Inflammatory macrophage treated with lipopolysaccharide for 4 hours (primary cell): ENCODE measurements around the gene PGC.
A peak's percentile ranks its signal among the peaks of the same experiment; 100 is the strongest.

Source experiments
- DNase-seq: peaks from one replicate; pipeline ENCODE4 v3.0.0-alpha.2; 2020

Gene PGC

DNA sequence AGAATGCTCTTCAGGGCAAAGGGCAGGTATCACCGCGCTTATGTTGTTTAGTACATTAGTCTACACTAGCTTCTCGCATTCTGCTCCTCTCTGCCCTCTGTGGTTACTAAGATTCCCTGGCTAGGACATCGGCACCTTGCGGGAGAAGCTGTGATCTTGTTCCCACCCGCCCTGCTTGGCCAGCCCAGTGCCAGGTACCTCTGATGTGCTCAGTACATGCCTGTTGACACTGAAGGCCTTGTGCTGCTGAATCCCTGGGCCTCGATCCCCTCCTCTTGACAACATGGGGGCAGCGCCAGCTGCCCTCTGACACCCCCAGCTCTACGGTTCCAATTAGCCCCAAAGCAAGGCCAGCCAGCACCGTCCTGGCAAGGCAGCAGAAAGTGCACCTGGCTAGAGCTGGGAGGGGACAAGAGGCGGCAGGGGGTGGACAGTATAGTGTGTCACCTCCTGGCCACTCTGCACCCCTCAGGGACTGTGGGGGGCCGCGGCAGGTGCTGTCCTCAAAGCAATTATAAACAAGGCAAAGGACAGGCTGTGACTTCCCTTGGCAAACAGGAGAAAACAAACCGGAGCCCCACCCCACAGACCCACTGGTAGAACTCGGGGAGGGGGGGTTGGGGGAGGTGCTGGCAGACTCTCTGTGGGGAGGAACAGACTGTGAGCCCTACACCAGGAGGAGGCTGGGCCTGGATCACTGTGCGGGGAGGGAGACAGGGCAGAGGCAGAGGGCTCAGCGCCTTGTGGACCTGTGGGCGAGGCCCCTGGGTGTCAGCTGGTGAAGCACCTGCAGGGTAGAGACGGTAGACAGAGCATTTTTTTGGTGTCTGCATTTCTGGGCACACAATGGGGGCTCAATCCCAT, 18.9 kb downstream of the PGC start:
- DNase-seq: no peak

DNA sequence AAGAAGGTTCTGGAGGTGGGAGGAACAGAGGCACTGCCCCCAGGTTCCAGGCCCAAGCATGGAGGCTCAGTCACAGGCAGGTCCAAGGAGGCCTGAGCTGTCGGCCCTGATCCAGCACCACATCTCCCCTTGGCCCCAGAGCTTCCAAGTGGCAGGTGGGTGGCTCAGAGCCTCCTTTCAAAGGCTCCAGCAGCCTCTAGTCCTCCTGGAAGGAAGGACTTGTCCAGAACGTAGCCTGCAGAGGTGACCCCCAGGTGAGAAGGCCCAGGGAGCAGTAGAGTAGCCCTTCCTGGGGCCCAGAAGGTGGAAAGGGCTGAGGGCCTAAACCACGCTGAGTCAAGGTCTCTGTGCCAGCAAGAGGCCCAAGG, 19.5 kb downstream of the PGC start:
- no peak for DNase-seq

DNA sequence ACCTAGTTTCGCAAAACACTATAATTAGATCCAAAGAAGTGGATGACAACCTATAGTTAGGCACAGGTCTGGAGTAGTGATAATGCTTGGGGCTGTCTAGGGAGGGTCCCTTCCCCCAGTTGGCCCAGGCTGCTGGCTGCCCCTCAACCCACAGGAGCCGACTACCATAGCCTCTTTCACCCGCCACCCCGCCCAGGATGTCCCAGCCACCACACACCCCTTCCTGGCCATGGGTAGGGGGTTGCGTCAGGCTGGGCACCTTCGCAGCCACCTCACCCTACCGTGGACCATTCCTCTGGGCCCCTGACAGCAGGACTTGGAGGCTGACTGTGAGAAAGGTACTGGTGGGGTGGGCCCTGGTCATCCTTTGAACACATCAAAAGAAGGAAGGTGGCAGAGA, 20.3 kb downstream of the PGC start:
- DNase-seq: no peak

DNA sequence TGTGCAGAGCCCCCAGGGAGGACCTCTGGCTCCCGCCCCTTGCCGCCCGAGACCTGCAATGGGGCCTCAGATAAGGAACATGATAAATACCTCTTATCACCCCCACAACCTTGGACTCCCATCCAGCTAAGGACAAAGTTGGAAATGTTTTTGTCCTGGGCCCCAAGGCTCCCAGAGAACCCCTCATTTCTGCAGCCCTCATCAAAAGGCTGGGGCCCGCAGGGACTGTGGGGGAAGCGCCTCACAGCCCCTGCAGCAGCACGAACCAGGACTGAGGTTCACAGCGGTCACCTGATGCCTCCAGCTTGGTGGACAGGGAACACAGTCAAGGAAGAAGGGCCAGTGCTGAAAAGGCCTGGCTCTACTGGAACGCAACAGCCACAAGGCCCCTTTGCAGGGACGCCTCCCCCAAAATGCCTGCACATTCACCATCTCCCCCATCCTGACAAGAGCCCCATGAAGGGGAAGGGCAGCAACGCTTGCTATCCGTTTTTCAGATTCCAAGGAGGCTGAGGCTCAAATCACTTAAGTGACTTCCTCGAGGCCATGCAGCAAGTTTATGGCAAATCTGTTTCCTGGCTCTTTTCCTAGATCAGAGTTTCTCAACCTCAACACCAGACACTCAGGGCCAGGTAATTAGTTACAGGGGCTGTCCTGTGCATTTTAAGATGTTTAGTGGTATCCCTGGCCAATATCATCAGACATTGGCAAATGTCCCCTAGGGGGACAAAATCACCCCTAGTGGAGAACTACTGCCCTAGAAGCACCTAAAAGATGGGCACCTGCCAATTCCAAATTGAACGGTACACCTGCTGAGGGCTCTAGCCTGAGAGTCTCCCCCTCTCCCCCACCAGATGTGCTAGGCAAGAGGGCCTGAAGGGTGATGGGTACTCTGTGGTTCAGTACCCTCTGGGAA, 22.4 kb downstream of the PGC start:
- DNase-seq: no peak

DNA sequence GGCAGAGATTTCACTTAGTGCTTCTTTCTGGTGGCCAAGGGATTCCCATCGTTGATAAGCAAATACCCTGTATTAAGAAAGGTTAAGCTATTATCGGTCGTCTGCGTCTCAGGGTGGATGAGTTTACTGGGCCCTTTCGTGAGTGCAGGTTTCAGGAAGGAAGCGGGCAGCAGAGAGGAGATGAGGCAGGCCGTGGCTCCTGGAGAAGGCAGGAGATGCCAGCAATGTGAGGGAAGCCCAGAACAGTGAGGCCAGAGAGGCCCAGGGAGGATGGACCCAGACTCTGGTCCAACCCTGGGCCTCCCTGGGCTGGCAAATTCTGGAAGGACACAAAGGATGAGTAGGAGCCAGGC, 23.0 kb downstream of the PGC start:
- no peak for DNase-seq

DNA sequence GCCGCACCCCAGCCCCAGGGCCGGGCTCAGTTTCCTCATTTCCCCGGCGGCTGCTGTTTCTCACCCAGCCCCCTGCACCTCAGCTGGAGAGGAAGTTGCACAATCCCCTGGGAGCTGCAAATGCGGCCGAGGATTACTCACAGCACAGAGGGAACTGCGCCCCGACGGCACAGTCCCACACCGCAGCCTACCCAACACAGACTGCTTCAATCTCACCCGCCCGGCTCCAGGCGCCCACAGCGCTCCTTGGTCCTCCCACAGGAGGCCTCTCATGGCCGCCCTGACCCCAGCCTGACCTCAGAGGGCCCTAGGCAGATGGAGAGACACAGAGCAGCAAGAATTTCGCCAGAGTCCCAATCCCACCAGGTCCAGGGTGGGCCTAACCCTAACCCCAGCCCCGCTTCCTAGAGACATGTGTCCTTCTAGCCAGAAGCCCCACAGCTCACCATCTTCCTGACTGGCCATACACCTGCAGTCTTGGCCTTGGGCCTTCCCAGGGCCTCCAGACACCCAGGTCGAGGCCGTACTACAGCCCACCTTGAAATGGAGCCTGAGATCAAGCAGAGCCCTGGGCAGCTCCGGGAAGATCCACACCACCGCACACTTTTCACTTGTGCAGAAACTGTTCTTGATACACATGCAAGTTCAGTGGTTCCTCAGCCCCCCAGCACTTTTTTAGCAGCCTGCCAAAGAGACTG, 23.5 kb downstream of the PGC start:
- DNase-seq: peak; percentile 97

DNA sequence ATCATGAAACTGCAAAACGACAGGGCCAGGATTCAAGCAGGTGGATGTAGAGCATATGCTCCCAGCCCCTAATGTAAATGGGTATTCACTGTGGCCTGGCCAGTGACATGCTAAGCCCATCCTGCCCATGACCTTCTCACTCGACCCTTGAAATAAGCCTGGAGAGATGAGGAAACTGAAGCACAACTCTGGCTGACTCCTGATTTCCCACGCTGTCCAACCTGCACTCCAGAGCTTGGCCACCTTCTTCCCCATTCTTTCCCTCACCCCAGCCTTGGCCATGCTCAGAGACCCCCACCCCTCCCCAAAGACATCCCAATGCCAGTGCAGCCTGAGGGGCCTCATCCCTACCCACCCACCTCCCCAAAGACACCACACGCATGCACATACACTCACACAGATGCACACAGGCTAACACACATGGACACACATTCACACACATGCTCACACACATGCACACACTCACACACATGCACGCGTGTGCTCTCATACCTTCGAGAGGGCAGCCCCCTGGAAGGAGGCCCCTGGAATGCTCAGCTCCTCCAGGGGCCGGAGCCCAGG, 24.1 kb downstream of the PGC start:
- DNase-seq: peak; percentile 32

DNA sequence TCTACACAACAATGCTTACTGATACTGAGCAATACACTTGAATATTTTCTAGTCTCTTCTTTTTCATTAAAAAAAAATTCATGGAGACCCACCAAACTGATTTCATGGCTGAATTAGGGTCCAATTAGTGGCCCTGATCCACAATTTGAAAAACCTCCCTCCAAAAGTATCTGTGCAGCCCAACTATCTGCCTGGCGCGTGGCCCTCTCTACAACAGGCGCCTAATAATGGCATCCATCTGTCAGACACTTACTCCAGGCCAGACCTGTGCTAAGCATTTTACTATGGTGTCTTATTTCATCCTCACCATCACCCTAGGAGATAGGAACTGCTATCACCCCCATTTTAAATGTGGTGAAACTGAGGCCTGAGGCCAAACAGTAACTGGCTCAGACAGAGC, 25.8 kb downstream of the PGC start:
- DNase-seq: no peak

DNA sequence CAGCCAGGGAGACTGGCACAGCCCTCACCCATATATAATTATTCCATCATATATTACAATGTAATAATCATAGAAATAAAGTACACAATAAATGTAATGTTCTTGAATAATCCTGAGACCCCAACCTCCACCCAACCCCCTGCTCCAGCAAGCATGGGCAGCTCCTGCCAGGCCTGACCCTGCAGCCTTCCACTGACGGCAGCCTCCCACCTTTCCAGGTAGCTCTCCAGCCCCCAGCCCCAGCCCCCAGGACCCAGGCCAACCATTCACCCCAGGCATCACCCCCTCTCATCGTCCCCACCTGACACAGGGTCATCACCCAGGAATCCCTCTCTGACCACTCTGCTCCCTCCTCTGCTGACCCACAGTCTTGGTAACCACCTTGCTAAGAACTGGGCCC, 26.4 kb downstream of the PGC start:
- no peak for DNase-seq

DNA sequence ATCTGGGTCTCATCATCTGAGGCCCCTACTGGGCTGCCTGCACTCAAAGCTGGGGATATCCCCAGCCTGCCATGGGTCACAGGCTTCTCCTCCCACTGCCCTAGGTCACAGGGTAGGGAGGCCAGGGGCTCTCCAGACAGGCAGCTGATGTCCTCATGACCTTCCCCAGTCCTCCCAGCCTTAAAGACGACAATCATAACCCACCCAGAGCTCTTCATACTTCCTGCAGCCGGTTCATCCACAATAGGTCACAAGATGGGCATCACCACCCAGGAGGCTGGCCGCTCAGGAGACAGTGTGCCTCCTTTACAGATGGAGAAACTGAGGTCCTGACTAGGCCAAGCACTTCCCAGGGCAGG, 27.0 kb downstream of the PGC start:
- DNase-seq: peak; percentile 91

DNA sequence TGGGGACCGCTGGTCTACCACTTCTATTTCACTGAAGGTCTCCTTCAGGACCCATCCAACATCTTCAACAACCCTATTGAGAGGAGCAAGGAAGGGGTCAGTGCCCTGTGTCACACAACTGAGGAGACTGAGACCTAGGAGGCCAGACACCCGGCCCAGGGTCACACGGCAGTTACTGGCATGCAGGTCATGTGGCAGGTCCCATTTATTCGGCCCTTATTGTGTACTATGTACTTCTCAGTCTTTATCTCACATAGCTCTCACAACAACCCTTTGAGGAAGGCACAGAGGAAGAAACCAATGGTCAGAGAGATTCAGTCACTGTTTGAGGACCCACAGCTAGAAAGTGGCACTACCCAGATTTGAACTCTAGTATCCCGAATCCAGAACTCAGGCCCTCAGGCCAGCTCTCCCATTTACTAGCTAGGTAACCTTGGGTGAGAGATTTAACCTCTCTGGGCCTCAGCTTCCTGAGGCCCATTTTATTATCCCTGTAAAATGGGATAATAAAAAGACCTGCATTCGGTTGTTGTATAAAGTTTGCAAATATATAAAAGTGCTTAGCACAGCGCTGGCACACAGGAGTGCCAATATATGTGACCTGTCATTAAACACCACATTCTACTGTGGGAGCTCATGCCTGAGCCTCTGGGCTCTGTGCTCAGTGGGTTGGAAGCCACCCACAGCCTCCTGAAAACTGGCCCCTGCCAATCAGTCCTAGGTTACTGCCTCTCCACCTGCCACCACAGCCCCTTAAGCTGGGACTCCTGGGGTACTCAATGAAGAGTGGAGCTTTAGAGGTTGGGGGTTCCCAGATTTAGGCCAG, 27.5 kb downstream of the PGC start:
- peak; percentile 32 for DNase-seq

DNA sequence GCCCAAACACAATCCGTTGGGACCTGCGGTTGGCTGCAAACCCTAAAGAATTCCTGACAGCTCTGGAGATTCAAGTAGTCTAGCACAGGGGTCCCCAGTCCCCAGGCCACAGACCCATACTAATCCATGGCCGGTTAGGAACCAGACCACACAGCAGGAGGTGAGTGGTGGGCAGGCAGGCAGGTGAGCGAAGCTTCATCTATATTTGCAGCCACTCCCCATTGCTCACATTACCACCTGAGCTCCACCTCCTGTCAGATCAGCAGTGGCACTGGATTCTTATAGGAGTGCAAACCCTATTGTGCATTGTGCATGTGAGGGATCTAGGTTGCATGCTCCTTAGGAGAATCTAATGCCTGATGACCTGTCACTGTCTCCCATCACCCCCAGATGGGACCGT, 28.4 kb downstream of the PGC start:
- no peak for DNase-seq

DNA sequence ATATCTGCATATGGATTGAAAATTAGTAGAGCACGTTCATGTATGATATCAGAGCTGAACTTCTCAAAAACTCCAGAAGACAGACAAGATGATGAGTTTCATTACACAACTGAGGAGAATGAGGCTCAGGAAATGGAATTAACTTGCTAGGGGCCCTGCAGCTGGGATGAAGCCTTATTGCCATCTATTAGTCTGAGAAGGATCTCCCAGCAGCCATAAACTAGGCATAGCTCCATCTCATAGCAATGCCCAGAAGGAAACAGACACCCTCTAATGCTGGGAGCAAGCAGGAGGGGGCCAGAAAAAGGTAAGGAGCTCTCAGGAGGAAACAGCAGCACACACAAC, 29.8 kb downstream of the PGC start:
- peak; percentile 51 for DNase-seq

DNA sequence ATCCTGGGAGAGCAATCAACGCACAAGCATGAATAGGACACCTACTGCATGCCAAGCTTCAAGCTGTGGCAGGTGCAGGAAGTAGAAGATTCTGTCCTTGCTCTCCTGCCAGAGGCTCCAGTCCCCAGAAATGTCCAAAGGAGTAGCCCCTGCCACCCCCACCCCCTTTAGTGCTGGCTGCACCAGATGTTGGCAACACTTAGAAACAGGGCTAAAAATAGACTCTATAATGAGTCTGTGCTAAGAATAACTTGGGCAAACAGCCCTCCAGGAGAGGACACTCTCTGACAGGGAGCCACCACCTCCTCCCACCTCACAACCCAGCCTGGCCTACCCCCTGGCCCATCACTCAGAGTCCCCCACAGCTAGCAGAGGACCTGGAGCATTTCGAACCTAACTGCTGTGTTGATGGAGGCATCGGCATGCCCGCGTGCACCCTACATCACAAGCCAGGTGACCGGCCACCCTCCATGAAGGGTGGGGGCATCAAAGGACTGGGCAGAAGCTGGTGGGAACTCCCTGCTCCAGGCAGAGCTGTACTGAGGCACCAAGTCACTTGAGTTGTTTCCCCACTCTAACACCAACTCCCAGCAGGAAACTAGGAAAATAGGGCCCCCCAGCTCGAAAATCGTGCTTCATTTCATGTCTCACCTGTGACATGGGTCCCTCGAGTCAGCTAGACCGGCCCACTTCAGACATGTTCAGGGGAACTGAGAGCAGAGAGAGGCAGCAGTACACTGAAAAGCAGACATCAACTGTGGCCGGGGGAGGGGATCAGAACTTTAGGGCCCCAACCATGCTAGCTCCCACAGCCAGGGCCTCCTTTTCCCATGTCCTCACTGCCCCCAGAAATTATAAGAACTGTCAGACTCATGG, 30.4 kb downstream of the PGC start:
- DNase-seq: no peak

DNA sequence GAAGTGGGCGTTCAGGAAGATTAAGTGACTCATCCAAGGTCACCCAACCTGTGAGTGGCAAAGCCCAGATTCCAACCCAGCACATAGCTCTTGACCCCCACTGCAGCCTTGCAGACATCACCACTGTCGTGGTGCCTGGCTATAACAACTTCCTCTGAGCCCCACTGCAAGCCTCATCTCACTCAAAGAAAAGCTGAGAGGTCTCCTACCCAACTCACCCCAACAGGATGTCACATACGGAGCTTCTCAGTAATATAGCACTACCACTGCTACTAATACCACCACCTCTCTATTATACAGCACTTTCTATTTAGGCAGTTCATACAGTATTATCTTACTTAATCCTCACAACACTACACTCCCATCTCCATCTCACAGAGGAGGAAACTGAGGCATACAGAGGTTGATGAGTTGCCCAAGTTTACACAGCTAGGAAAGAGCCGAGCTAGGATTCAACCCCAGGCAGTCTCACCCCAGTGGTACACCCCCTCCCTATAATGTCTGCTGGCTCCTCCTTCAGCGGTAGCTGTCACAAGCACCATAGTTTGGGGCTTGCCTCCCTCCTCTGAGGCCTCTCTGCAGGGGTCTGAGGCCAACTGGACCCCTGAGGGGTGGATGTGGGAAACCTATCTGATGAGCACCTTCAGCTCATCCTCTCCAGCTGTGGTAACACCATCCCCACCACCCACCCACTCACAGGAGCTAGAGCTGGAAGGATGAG, 31.2 kb downstream of the PGC start:
- DNase-seq: no peak

DNA sequence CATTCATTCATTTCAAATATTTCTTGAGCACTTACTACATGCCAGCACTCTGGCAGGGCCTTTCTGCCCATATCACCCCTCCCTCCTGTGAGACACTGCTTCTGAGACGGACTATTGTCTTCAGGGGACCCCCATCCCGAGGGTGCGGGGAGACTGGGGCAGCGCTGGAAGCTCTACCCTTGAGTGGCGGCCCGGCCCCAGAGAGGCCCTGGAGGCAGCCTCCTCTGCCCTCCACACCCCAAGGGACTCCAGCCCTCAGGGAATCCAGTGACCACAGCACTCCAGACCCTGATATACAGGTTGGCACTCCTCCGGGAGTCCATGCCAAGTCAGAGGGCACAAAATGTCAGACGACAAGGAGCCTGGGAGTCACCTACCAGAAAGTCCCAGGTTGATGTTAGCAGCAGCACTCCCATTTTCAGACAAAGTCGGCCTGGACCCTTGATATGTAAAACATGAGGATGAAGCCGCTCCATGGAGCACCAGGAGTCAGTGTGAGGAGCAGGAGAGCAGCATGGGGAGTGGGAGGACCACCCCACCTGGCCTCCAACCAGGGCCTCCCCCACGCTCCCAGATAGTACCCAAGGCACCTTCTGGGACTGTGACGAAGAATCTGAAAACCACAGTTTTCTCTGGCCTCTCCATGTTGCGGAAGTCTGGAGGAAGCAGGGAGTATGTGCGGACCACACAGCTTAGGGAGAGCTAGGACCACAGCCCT, 32.5 kb downstream of the PGC start:
- no peak for DNase-seq

DNA sequence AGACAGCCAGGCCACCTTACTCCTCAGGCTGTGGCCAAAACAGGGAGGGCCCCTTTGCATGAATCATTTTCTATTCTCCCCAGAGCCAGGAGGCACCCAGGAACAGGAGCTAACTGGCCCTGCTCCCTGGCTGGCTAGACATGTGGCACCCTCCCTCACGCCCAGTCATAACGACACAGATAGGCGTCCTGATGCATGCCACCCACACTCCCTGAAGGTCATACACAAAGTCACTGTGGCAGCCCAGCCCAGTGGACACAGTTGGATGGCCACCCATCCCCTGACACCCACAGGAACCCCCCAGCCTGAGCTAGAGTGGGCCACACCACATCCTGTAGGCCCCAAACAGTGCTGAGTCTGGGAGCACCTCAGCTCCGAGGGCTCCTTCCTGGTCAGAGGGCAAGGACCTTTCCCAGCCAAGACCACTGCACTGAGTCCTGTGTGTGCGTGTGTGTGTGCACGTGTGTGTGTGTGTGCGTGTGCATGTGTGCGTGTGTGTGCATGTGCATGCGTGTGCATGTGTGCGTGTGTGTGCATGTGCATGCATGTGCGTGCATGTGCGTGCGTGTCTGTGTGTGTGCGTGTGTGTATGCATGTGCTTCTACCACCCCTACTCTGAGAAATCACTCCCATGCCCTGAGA, 33.4 kb downstream of the PGC start:
- DNase-seq: peak; percentile 72

DNA sequence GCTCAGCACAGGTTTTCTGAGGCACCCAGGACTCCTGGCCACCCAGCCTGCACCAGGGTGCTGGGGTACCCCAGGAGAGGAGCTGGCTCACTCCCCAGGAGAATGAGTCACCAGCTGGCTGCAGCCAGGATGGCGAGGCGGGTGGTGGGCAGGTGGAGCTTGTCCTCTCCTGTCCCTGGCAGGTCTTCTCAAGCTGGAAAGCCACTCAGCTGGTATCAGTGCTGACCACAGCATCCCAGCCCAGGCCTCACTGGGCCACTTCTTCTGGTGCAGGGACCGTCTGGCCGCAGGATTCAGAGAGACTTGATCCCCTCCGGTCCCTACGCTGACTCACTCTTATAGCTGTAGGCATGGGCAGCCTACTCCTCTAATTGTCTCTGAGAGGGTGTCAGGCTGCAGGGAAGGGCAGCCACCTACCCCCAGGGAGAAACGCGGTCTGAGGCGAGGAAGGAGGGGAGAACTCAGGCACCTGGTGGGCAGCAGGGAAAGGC, 34.0 kb downstream of the PGC start:
- DNase-seq: no peak

DNA sequence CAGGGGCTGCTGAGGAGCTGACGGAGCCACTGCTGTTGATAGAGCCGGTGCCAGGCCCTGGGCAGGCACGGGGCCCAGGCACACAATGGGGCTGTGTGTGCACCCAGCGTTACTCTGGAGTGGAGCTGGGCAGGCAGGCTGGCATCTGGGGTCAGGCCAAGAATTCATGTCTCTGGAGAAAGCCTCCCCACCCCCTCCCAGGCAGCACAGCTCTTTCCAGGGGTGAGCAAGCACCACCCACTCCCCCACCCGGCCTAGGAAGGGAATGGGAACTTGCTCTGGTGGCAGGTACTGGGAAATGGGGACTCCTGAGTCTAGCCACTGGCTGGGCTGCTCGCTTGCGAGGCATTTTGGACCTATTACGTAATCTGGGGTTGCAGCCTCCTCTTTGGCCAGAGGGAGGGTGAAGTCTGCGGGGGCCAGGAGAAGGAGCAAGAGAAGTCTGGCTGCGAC, 34.5 kb downstream of the PGC start:
- no peak for DNase-seq
